H1 (cell line): ENCODE results near the gene SPCS1. TPM values are rescaled to one million over a fixed set of nuclear protein-coding genes. Genes with fewer than 3 reads are reported as not detected.

Experiments
- ATF2 ChIP-seq: IDR thresholded peaks from 2 replicates; pipeline ENCODE4 v1.6.1; 2012; ENCODE audit warnings: low read length, inconsistent platforms
- CBX5 ChIP-seq: fragments of 300-800, 300-1000 bp; sonication (generic); IDR thresholded peaks from 2 replicates; pipeline ENCODE4 v1.7.1; 2016; ENCODE audit warnings: antibody characterized with exemption, low read length, low read depth
- CTBP2 ChIP-seq: IDR thresholded peaks from 2 replicates; pipeline ENCODE4 v1.7.0; 2011; ENCODE audit warnings: borderline replicate concordance, mild to moderate bottlenecking, moderate library complexity, mixed read lengths, low read length; ENCODE audit not compliant: insufficient read depth, insufficient read length
- EZH2 ChIP-seq: fragments of 200-600 bp; sonication (generic); IDR thresholded peaks from 2 replicates; pipeline ENCODE4 v1.7.1; 2012; ENCODE audit warnings: low read depth, mild to moderate bottlenecking, moderate library complexity, low read length, inconsistent platforms; ENCODE audit not compliant: severe bottlenecking
- HDAC6 ChIP-seq: IDR thresholded peaks from one replicate; pipeline ENCODE4 v1.7.1; 2012; ENCODE audit warnings: low read depth, mild to moderate bottlenecking, inconsistent platforms, low read length, moderate library complexity
- RXRA ChIP-seq: IDR thresholded peaks from 2 replicates; pipeline ENCODE4 v1.6.1; 2011; ENCODE audit warnings: low read depth, mild to moderate bottlenecking, low read length, moderate library complexity; ENCODE audit not compliant: insufficient read depth
- SIN3A ChIP-seq, 2 experiments: IDR thresholded peaks in 1 of 2; conservative IDR thresholded peaks in 1 of 2; 2 replicates each; pipeline ENCODE4 v1.6.1; 2011 to 2012; ENCODE audit warnings: low read length in 2 of 2, improper control_type of control experiment in 1 of 2, low read depth in 1 of 2, mild to moderate bottlenecking in 1 of 2
- SP4 ChIP-seq: IDR thresholded peaks from 2 replicates; pipeline ENCODE4 v1.6.1; 2012; ENCODE audit warnings: low read length, inconsistent platforms
- SUZ12 ChIP-seq: fragments of 200-600 bp; sonication (generic); IDR thresholded peaks from 2 replicates; pipeline ENCODE4 v1.6.1; 2012; ENCODE audit warnings: mild to moderate bottlenecking, inconsistent platforms, low read length, moderate library complexity, mixed read lengths
- TBP ChIP-seq: IDR thresholded peaks from 2 replicates; pipeline ENCODE4 v1.6.1; 2011; ENCODE audit warnings: low read depth, low read length, improper control_type of control experiment
- YY1 ChIP-seq: IDR thresholded peaks from 2 replicates; pipeline ENCODE4 v1.6.1; 2011; ENCODE audit warnings: low read depth, mild to moderate bottlenecking, low read length
- polyA plus RNA-seq, 7 experiments: library from polyadenylated mRNA; depleted of rRNA in 3 of 7; stranded (reverse) in 5 of 7; unstranded in 2 of 7; fragments of >200 nt in 5 of 7; fragments of 200-250 nt in 2 of 7; gene quantifications; 1 replicate in 5 of 7; 2 replicates in 1 of 7; 4 replicates in 1 of 7; pipeline versions ENCODE4 v1.2.1 to v1.2.3, GENCODE V29; 2011 to 2013; ENCODE audit warnings: missing spikeins in 2 of 7, mixed read lengths in 2 of 7
- total RNA-seq: library from RNA; stranded (reverse); fragmentation: NEBNext Ultra II Directional; extraction: Animal tissue kit (Norgen Biotek cat#: 25700); gene quantifications from 2 replicates; pipeline ENCODE4 v1.2.1, GENCODE V29; 2021

SPCS1 gene
- total and polyA plus RNA-seq, 2 of the 8 experiments (the other 6 are each of a cell fraction or from before 2014, with no cell fraction given), result 104 to 191 TPM

GRCh38 chr3:52705688-52706686 is at the start of gene SPCS1, which contains the start of gene GLT8D1 (continued):
- TF ChIP-seq CBX5 (no peak), TBP (peak; percentile 60), CTBP2 (no peak), SUZ12 (no peak), SP4 (peak; percentile 84; the same call in 1 of the 2 replicates), SIN3A (conservative IDR thresholded peaks at IDR 0.05 in 1 of 2, IDR thresholded peaks at IDR 0.05 in 1 of 2; ENCODE audit: low read depth in 1 of 2, low read length in 2 of 2) (peak; percentile 67 to 99; a peak in 3 of 4 replicates), EZH2 (no peak), ATF2 (no peak), HDAC6 (no peak), YY1 (peak; percentile 89), RXRA (no peak)
